HG02884 (cell line): ENCODE data around the gene FCN3.
"Not testable (repeated sequence)": the region's sequence is repeated elsewhere in the genome, so short reads cannot be mapped to it uniquely, and the experiment has no call there.

Experiments used
- ATAC-seq: cut with Tn5 transposase; IDR thresholded peaks from one replicate; pipeline ENCODE4 v1.9.1; 2021; ENCODE audit warnings: mild to moderate bottlenecking, moderate library complexity; ENCODE audit not compliant: unreplicated experiment

FCN3 gene

GRCh38 chr1:27374362-27375086 is at the start of gene FCN3:
TSS of gene FCN3 (minus strand) at chr1:27374824. CDS start at chr1:27374818, 6 bp downstream.
- no peak for ATAC-seq

- no peak for ATAC-seq
Observed at GRCh38 chr1:27423709-27424108, 49.1 kb upstream of the FCN3 start.

GRCh38 chr1:27418326-27419185 is 43.9 kb upstream of the FCN3 start:
- ATAC-seq = no peak

GRCh38 chr1:27417713-27418112 is 43.1 kb upstream of the FCN3 start:
- ATAC-seq = no peak

- no peak for ATAC-seq
Observed at GRCh38 chr1:27416387-27417111, 41.9 kb upstream of the FCN3 start.

GRCh38 chr1:27414091-27414490 is 39.5 kb upstream of the FCN3 start:
- ATAC-seq = no peak

GRCh38 chr1:27413004-27413403 is 38.4 kb upstream of the FCN3 start:
- no peak for ATAC-seq

GRCh38 chr1:27412502-27412901 is 37.9 kb upstream of the FCN3 start:
- no peak for ATAC-seq

- no peak for ATAC-seq
Observed at GRCh38 chr1:27410709-27411108, 36.1 kb upstream of the FCN3 start.

GRCh38 chr1:27409669-27410068 is 35.0 kb upstream of the FCN3 start:
- no peak for ATAC-seq

- ATAC-seq = no peak
Observed at GRCh38 chr1:27408151-27408550, 33.5 kb upstream of the FCN3 start.

- not testable (repeated sequence) for ATAC-seq
Observed at GRCh38 chr1:27406791-27407190, 32.2 kb upstream of the FCN3 start.

- no peak for ATAC-seq
Observed at GRCh38 chr1:27406362-27406680, 31.7 kb upstream of the FCN3 start.

- ATAC-seq = not testable (repeated sequence)
Observed at GRCh38 chr1:27405598-27406361, 31.2 kb upstream of the FCN3 start.

GRCh38 chr1:27405074-27405473 is 30.4 kb upstream of the FCN3 start:
- no peak for ATAC-seq

- no peak for ATAC-seq
Observed at GRCh38 chr1:27403931-27404330, 29.3 kb upstream of the FCN3 start.

- ATAC-seq = no peak
Observed at GRCh38 chr1:27403065-27403726, 28.6 kb upstream of the FCN3 start.

GRCh38 chr1:27402349-27402754 is 27.7 kb upstream of the FCN3 start:
- no peak for ATAC-seq

- no peak for ATAC-seq
Observed at GRCh38 chr1:27400963-27401341, 26.3 kb upstream of the FCN3 start.
